OCI-LY1 (cell line): Measurements from ENCODE around the gene ZNF576.

Experiments
- EZH2 ChIP-seq: fragments of 200-600 bp; sonication (generic), shearing (Covaris generic); IDR thresholded peaks from 2 replicates; pipeline ENCODE4 v1.8.0; 2017; ENCODE audit warnings: borderline replicate concordance, mixed run types, mild to moderate bottlenecking, antibody characterized with exemption, low read length, moderate library complexity, mixed read lengths
- TF ChIP-seq, protein P1 (sequence below): fragments of 200-600 bp; sonication (generic), shearing (Covaris generic); IDR thresholded peaks from 2 replicates; pipeline ENCODE4 v1.5.1; 2017; ENCODE audit warnings: mild to moderate bottlenecking, antibody characterized with exemption, low read length, moderate library complexity, mixed read lengths

DNA sequence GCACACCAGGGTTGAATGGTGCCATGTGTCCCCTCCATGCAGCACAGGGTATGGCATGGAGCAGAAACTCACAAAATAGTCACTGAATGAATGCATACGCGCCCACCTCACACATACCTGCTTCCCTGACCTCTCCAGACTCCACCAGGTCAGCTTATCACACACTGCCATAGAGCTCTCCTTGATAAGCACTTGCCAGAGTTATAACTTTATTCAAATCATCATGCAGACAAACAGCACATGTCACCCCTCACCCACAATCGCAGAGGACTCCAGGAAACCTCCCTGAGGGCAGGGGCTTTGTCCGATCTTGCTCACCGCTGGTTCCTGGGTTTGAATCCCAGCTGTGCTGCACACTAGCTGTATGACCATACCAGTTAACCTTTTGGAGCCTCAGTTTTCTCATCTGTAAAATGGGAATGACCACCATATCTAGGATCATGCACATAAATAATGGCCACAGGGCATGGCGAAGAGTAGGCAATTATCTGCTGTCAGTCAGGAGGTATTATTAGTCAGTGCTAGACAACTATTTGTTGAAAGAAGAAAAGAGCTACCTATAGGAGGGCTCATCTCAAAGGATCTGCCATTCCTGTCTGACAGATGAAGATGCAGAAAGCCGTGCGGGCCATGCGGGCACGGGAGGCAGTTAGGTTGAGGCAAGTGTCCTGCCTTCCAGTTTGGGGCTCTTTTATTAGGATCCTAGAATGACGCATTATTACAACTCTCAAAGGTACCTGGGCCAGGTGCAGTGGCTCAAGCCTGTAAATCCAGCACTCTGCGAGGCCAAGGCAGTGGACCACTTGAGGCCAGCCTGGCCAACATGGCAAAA is 35.0 kb upstream of the ZNF576 start:
- TF ChIP-seq, protein P1, sequence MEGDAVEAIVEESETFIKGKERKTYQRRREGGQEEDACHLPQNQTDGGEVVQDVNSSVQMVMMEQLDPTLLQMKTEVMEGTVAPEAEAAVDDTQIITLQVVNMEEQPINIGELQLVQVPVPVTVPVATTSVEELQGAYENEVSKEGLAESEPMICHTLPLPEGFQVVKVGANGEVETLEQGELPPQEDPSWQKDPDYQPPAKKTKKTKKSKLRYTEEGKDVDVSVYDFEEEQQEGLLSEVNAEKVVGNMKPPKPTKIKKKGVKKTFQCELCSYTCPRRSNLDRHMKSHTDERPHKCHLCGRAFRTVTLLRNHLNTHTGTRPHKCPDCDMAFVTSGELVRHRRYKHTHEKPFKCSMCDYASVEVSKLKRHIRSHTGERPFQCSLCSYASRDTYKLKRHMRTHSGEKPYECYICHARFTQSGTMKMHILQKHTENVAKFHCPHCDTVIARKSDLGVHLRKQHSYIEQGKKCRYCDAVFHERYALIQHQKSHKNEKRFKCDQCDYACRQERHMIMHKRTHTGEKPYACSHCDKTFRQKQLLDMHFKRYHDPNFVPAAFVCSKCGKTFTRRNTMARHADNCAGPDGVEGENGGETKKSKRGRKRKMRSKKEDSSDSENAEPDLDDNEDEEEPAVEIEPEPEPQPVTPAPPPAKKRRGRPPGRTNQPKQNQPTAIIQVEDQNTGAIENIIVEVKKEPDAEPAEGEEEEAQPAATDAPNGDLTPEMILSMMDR, result no peak
- TF ChIP-seq EZH2, result no peak
